Stomach (tissue), 4 donors: ENCODE measurements around the gene B3GNT7.

Source experiments
- POLR2A ChIP-seq, 4 donors: fragments of 450-650 bp; IDR thresholded peaks; one replicate each; pipeline ENCODE4 v1.6.1; 2016; ENCODE audit warnings: antibody characterized with exemption in 4 of 4, control low read depth in 2 of 4, mild to moderate bottlenecking in 1 of 4, moderate library complexity in 1 of 4
- TF ChIP-seq, protein P1 (sequence below), 7 experiments: fragments of 450-650 bp in 4 of 7; fragments of 200-600 bp in 3 of 7; sonication (generic) in 3 of 7; IDR thresholded peaks; one replicate each; pipeline ENCODE4 v1.5.1; 2016 to 2019; ENCODE audit warnings: antibody characterized with exemption in 7 of 7, control low read depth in 2 of 7, mild to moderate bottlenecking in 1 of 7

DNA sequence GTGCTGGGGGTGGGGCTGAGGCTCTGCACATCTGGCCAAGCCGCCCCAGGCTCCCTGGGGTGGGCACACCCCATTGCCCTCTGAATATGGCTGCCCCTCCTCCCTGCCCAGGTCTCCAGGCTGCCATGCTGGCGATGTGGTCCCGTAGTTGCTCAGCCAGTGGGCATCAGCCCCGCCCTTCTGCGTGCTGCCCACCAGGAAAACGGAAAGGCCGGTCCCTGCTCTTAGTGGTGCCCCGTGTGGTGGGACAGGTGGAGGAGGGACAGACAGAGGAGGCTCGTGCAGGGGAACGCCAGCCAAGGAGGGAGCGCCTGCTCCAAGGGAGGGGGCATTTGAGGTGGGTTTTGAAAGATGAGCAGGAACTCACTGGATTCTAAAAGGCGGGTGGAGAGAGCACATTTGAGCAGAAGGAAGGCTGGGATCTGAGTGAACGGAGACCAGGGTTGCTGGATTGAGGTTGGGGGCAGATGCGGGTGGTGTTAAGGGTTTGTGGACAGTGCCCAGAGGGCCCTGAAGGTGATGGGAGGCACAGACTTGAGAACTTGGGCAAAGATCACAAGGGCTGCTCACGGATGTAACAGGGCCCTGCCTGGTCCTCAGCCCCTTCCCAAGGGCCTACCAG lies 6.7 kb upstream of the B3GNT7 start:
- TF ChIP-seq, protein P1, sequence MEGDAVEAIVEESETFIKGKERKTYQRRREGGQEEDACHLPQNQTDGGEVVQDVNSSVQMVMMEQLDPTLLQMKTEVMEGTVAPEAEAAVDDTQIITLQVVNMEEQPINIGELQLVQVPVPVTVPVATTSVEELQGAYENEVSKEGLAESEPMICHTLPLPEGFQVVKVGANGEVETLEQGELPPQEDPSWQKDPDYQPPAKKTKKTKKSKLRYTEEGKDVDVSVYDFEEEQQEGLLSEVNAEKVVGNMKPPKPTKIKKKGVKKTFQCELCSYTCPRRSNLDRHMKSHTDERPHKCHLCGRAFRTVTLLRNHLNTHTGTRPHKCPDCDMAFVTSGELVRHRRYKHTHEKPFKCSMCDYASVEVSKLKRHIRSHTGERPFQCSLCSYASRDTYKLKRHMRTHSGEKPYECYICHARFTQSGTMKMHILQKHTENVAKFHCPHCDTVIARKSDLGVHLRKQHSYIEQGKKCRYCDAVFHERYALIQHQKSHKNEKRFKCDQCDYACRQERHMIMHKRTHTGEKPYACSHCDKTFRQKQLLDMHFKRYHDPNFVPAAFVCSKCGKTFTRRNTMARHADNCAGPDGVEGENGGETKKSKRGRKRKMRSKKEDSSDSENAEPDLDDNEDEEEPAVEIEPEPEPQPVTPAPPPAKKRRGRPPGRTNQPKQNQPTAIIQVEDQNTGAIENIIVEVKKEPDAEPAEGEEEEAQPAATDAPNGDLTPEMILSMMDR (IDR thresholded peaks at IDR 0.05): no peak
- no peak for TF ChIP-seq POLR2A (IDR thresholded peaks at IDR 0.05)
